SK-N-SH (cell line): Measurements from ENCODE around the gene LSM14B. TPM values are rescaled to one million over a fixed set of nuclear protein-coding genes. Genes with fewer than 3 reads are reported as not detected.

Source experiments
- CTCF ChIA-PET: fragments of 300-600, 350-600 bp; formaldehyde crosslinking; extraction: SDS; loops from one replicate; lab custom pipeline; 2021; lab: Yijun Ruan, JAX
- POLR2A ChIA-PET: fragments of 350-600 bp; sonication (Branson Sonifier 250); formaldehyde crosslinking; extraction: SDS; loops from one replicate; lab custom pipeline; 2020; ENCODE audit warnings: antibody characterized with exemption, inconsistent platforms; lab: Yijun Ruan, JAX
- DNase-seq: peaks from one replicate; pipeline ENCODE4 v3.0.0; 2012
- H2AFZ ChIP-seq: fragments of 200-600 bp; sonication (generic); 2 replicates; pipeline ENCODE4 v1.8.1; 2016; ENCODE audit warnings: antibody characterized with exemption, mild to moderate bottlenecking, low read depth
- H3F3A ChIP-seq: fragments of 200-600 bp; sonication (generic); replicated peaks from 2 replicates; pipeline ENCODE3; 2016; ENCODE audit warnings: antibody characterized with exemption, mild to moderate bottlenecking; ENCODE audit not compliant: insufficient read depth
- H3K27ac ChIP-seq, 2 experiments: fragments of 200-500 bp in 1 of 2; fragments of 200-600 bp in 1 of 2; sonication (Bioruptor generic) in 1 of 2; sonication (generic), shearing (Covaris generic) in 1 of 2; 2 replicates each; pipeline versions ENCODE4 v1.5.1 to v1.6.1; 2014 to 2016; ENCODE audit warnings: low read depth in 2 of 2, inconsistent platforms in 1 of 2, low read length in 1 of 2, mild to moderate bottlenecking in 1 of 2, mixed read lengths in 1 of 2
- H3K27me3 ChIP-seq: fragments of 200-600 bp; sonication (generic), shearing (Covaris generic); 2 replicates; pipeline ENCODE4 v1.6.1; 2016; ENCODE audit warnings: mixed run types; ENCODE audit not compliant: insufficient read depth
- H3K36me3 ChIP-seq, 2 experiments: fragments of 200-500 bp in 1 of 2; fragments of 200-600 bp in 1 of 2; sonication (Bioruptor generic) in 1 of 2; sonication (generic) in 1 of 2; replicated peaks in 1 of 2; 2 replicates each; pipeline versions ENCODE3 to v1.5.1; 2014 to 2016; ENCODE audit warnings: low read length in 1 of 2, mild to moderate bottlenecking in 1 of 2; ENCODE audit not compliant: insufficient read depth in 2 of 2, control insufficient read depth in 1 of 2
- H3K4me1 ChIP-seq, 2 experiments: fragments of 200-500 bp in 1 of 2; fragments of 200-600 bp in 1 of 2; sonication (Bioruptor generic) in 1 of 2; sonication (generic), shearing (Covaris generic) in 1 of 2; 2 replicates each; pipeline versions ENCODE4 v1.5.1 to v1.6.1; 2014 to 2016; ENCODE audit warnings: low read depth in 1 of 2, low read length in 1 of 2, mixed run types in 1 of 2; ENCODE audit not compliant: insufficient read depth in 2 of 2, control insufficient read depth in 1 of 2
- H3K4me2 ChIP-seq: fragments of 200-600 bp; sonication (generic), shearing (Covaris generic); 2 replicates; pipeline ENCODE4 v1.6.1; 2017; ENCODE audit warnings: mixed run types
- H3K4me3 ChIP-seq, 2 experiments: fragments of 200-500 bp in 1 of 2; fragments of 200-600 bp in 1 of 2; sonication (Bioruptor generic) in 1 of 2; sonication (generic), shearing (Covaris generic) in 1 of 2; 2 replicates each; pipeline versions ENCODE4 v1.5.1 to v1.8.1; 2014 to 2016; ENCODE audit warnings: low read depth in 2 of 2, inconsistent platforms in 1 of 2, low read length in 1 of 2, mild to moderate bottlenecking in 1 of 2, mixed read lengths in 1 of 2, moderate library complexity in 1 of 2
- H3K79me2 ChIP-seq: fragments of 200-600 bp; sonication (generic); 2 replicates; pipeline ENCODE4 v1.8.1; 2017; ENCODE audit warnings: mild to moderate bottlenecking; ENCODE audit not compliant: insufficient read depth
- H3K9ac ChIP-seq: fragments of 200-600 bp; sonication (generic); 2 replicates; pipeline ENCODE4 v1.6.1; 2017; ENCODE audit warnings: mixed run types
- H3K9me2 ChIP-seq: fragments of 200-600 bp; sonication (generic); 2 replicates; pipeline ENCODE4 v1.6.1; 2017; ENCODE audit warnings: mixed run types
- H3K9me3 ChIP-seq: fragments of 200-600 bp; sonication (generic); 2 replicates; pipeline ENCODE4 v1.6.1; 2017; ENCODE audit warnings: mixed run types, mild to moderate bottlenecking, moderate library complexity
- H4K20me1 ChIP-seq: fragments of 200-600 bp; sonication (generic); 2 replicates; pipeline ENCODE4 v1.6.1; 2017; ENCODE audit warnings: mild to moderate bottlenecking, mixed run types; ENCODE audit not compliant: insufficient read depth
- ELF1 ChIP-seq: IDR thresholded peaks from 2 replicates; pipeline ENCODE4 v1.4.0; 2012
- EZH2phosphoT487 ChIP-seq: fragments of 200-600 bp; sonication (generic); IDR thresholded peaks from 2 replicates; pipeline ENCODE4 v1.6.1; 2017; ENCODE audit warnings: low read depth, mixed run types, mild to moderate bottlenecking, antibody characterized with exemption, moderate library complexity, borderline replicate concordance
- FOSL2 ChIP-seq: IDR thresholded peaks from 2 replicates; pipeline ENCODE4 v1.4.0; 2012; ENCODE audit warnings: low read depth, mild to moderate bottlenecking, moderate library complexity, borderline replicate concordance
- FOXM1 ChIP-seq: IDR thresholded peaks from 2 replicates; pipeline ENCODE4 v1.4.0; 2012; ENCODE audit warnings: low read depth, mild to moderate bottlenecking
- GABPA ChIP-seq: IDR thresholded peaks from 2 replicates; pipeline ENCODE4 v1.4.0; 2012; ENCODE audit warnings: low read depth, mild to moderate bottlenecking
- IRF3 ChIP-seq: fragments of 150-350 bp; IDR thresholded peaks from 2 replicates; pipeline ENCODE4 v1.6.1; 2016; ENCODE audit warnings: mild to moderate bottlenecking, low read depth, low read length
- MEF2A ChIP-seq: IDR thresholded peaks from 2 replicates; pipeline ENCODE4 v1.4.0; 2012; ENCODE audit warnings: low read depth, borderline replicate concordance
- PBX3 ChIP-seq: IDR thresholded peaks from 2 replicates; pipeline ENCODE4; 2012
- RCOR1 ChIP-seq: fragments of 150-350 bp; IDR thresholded peaks from 2 replicates; pipeline ENCODE4 v1.6.1; 2017; ENCODE audit warnings: antibody characterized with exemption, low read length
- RFX5 ChIP-seq: IDR thresholded peaks from 2 replicates; pipeline ENCODE4 v1.6.1; 2012; ENCODE audit warnings: mild to moderate bottlenecking, improper control_type of control experiment, low read length
- RXRA ChIP-seq: IDR thresholded peaks from 2 replicates; pipeline ENCODE4 v1.4.0; 2012; ENCODE audit warnings: low read depth, mild to moderate bottlenecking, borderline replicate concordance
- SIN3A ChIP-seq: IDR thresholded peaks from 2 replicates; pipeline ENCODE4 v1.6.1; 2012; ENCODE audit warnings: low read depth, mild to moderate bottlenecking, low read length, moderate library complexity, borderline replicate concordance
- TEAD4 ChIP-seq: IDR thresholded peaks from 2 replicates; pipeline ENCODE4 v1.4.0; 2012; ENCODE audit warnings: mild to moderate bottlenecking, borderline replicate concordance; ENCODE audit not compliant: insufficient read depth
- WGBS: methylation state at CpG from one replicate; pipeline ENCODE4 v1.1.6; 2017; ENCODE audit warnings: low lambda C conversion rate; 5-methylcytosine and 5-hydroxymethylcytosine counted together
- polyA plus RNA-seq, 3 experiments: library from polyadenylated mRNA; depleted of rRNA; stranded (reverse); fragments of >200 nt; gene quantifications; 2 replicates each; pipeline ENCODE4 v1.2.3, GENCODE V29; 2012
- TF ChIP-seq, protein P1 (sequence below): fragments of 200-600 bp; sonication (generic); IDR thresholded peaks from 2 replicates; pipeline ENCODE4 v1.6.1; 2017; ENCODE audit warnings: antibody characterized with exemption, mild to moderate bottlenecking, moderate library complexity
- TF ChIP-seq, protein P2 (sequence below): IDR thresholded peaks from 2 replicates; pipeline ENCODE4 v1.4.0; 2012; ENCODE audit warnings: low read depth, borderline replicate concordance

Gene LSM14B
- polyA plus RNA-seq, 1 of the 3 experiments (the other 2 are of a cell fraction), result 64.6 TPM

DNA sequence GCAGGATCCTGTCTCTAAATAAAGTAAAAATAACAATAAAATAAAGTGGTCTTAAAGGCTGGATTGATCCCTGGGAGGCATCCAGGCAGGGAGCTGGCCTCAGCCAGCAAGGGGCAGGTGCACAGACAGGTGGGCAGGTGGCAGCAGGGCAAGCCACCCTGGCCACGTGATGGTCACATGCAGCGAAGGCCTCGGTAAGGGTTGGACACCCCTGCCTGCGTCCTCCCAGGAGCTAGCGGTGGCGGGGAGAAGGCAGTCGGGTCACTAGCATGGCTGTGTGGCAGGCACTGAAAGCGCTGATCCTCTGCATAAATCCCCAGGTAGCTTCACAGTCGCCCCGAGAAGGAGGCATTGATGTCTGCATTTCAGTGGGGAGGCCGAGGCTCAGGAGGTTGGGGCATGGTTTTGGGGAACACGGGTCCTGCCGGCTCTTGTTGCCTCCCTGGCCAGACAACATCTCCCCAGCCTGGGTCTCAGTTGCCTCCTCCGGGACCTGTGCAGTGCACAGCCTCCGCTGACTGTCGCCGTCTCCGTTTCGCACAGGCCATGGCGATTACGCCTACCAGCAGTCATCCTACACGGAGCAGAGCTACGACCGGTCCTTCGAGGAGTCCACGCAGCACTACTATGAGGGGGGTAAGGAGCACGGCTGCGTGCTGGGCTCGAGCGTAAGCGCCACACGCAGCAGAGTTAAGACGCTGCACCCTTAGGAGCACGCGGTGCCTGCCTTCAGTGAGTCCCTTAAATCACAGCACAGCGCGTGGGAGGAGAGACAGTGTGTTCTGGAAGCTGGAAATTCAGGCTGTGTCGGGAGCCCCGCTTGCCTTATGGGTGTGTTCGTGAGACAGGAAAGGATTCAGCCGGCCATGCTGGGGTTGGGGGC is 42.8 kb downstream of the LSM14B start:
- Histone ChIP-seq H3K4me3 (no peak overlapping the region), H3K9ac (no peak overlapping the region), H3K36me3 (peaks cover 0 to 44% of the 10 kb centered on the region in 2 experiments), H3F3A (no peaks in the 10 kb centered on the region)
- no peak for DNase-seq
- TF ChIP-seq PBX3, result no peak
- TF ChIP-seq, protein P1, sequence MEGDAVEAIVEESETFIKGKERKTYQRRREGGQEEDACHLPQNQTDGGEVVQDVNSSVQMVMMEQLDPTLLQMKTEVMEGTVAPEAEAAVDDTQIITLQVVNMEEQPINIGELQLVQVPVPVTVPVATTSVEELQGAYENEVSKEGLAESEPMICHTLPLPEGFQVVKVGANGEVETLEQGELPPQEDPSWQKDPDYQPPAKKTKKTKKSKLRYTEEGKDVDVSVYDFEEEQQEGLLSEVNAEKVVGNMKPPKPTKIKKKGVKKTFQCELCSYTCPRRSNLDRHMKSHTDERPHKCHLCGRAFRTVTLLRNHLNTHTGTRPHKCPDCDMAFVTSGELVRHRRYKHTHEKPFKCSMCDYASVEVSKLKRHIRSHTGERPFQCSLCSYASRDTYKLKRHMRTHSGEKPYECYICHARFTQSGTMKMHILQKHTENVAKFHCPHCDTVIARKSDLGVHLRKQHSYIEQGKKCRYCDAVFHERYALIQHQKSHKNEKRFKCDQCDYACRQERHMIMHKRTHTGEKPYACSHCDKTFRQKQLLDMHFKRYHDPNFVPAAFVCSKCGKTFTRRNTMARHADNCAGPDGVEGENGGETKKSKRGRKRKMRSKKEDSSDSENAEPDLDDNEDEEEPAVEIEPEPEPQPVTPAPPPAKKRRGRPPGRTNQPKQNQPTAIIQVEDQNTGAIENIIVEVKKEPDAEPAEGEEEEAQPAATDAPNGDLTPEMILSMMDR, result no peak
- TF ChIP-seq, protein P2, sequence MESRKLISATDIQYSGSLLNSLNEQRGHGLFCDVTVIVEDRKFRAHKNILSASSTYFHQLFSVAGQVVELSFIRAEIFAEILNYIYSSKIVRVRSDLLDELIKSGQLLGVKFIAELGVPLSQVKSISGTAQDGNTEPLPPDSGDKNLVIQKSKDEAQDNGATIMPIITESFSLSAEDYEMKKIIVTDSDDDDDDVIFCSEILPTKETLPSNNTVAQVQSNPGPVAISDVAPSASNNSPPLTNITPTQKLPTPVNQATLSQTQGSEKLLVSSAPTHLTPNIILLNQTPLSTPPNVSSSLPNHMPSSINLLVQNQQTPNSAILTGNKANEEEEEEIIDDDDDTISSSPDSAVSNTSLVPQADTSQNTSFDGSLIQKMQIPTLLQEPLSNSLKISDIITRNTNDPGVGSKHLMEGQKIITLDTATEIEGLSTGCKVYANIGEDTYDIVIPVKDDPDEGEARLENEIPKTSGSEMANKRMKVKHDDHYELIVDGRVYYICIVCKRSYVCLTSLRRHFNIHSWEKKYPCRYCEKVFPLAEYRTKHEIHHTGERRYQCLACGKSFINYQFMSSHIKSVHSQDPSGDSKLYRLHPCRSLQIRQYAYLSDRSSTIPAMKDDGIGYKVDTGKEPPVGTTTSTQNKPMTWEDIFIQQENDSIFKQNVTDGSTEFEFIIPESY, result no peak
- TF ChIP-seq GABPA, result no peak
- TF ChIP-seq TEAD4, result no peak
- no peak for TF ChIP-seq RCOR1
- TF ChIP-seq FOSL2, result no peak
- TF ChIP-seq, all 33 proteins: peak for 0
- CTCF ChIA-PET, result interaction anchor here (0.8 to 1.0 kb wide), 2 partner anchors 8 to 9 kb away, joined by 3 read pairs; no protein-coding TSS in a partner anchor
- Histone ChIP-seq H3K9me3 (no peaks in the 10 kb centered on the region), H3K79me2 (no peaks in the 10 kb centered on the region), H3K4me1 (no peaks in the 10 kb centered on the region), H3K4me2 (no peak overlapping the region), H4K20me1 (no peaks in the 10 kb centered on the region), H3K27ac (no peak overlapping the region), H3K9me2 (no peaks in the 10 kb centered on the region), H2AFZ (no peak overlapping the region), H3K27me3 (no peaks in the 10 kb centered on the region)
- WGBS, result 97% methylated on average over 36 of the region's 41 CpGs
- POLR2A ChIA-PET, result no interaction called here

DNA sequence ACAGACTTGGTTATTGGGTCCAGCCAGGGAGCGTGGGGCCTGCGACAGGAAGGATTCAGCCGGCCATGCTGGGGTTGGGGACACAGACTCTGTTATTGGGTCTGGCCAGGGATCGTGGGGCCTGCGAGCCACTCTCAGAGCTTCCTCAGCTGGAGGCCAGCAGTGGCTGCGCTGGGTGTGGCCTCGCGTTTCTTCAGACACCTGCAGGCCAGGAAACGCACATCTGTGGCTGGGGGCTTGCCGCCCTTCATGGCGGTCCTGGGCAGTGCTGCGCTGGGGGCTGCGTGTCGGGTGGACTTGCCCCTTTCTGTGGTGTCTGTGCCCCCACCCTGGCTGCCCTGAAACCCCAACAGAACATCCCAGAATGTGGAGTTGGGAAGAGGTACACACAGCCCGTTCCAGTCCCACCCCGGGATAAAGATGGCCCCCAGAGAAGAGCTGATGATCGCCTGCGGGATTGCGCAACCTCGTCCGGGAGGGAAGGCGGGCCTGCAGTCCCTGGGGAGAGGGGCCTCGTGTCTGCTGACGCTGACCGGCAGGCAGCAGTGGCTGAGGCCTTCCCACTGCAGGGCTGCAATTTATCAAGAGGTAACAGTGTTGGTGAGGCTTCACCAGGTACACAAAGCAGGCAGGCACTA is 43.6 kb downstream of the LSM14B start:
- Histone ChIP-seq H3K9me3 (no peaks in the 10 kb centered on the region), H4K20me1 (no peaks in the 10 kb centered on the region), H3K27ac (no peak overlapping the region), H3F3A (no peaks in the 10 kb centered on the region), H3K27me3 (no peaks in the 10 kb centered on the region), H3K79me2 (no peaks in the 10 kb centered on the region), H3K9ac (no peak overlapping the region), H3K36me3 (peaks cover 0 to 40% of the 10 kb centered on the region in 2 experiments), H3K4me1 (no peaks in the 10 kb centered on the region), H2AFZ (no peak overlapping the region), H3K9me2 (no peaks in the 10 kb centered on the region), H3K4me2 (no peak overlapping the region), H3K4me3 (no peak overlapping the region)
- ChIA-PET POLR2A (no interaction called here), CTCF (no interaction called here)
- no peak for DNase-seq
- WGBS, result 91% methylated on average over 16 of the region's 25 CpGs
- TF ChIP-seq SIN3A (no peak), IRF3 (no peak), FOSL2 (no peak), MEF2A (no peak), EZH2phosphoT487 (no peak), FOXM1 (no peak), ELF1 (no peak), RFX5 (no peak), RXRA (no peak)
- TF ChIP-seq, protein P1, result no peak
